ENCODE data around the gene SH3TC2.

Gene SH3TC2

DNA sequence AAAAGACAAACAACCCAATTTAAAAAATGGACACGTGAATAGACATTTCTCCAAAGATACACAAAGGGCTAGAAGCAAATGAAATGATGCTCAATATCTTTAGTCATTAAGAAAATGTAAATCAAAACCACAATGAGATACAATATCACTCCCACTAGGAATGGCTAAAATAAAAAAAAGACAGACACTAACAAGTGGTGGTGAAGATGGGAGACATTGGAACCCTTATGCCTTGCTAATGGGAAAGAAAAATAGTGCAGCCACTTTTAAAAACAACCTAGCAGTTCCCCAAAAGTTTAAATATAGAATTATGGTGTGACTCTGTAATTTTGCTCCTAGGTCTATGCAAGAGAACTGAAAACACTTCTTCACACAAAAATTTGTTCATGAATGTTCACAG lies 40.7 kb downstream of the SH3TC2 start:
- H3K9me3 ChIP-seq (ENCODE audit: insufficient read depth, low read length), result no peaks in the 10 kb centered on the region
- H3K9ac ChIP-seq (ENCODE audit: insufficient read length, low read depth), result no peak overlapping the region
- peaks cover 6% of the 10 kb centered on the region for H3K36me3 ChIP-seq (ENCODE audit: insufficient read depth, insufficient read length, low read length)
- TF ChIP-seq YY1 (IDR thresholded peaks at IDR 0.05; ENCODE audit: insufficient read depth, insufficient read length) (no peak), ZNF274 (IDR thresholded peaks at IDR 0.05; ENCODE audit: low read depth, low read length) (no peak), SUZ12 (IDR thresholded peaks at IDR 0.05; ENCODE audit: extremely low read depth, insufficient read depth, insufficient read length) (no peak)
- DNase-seq (ENCODE audit: low read depth, low spot score), result no peak
- no peak overlapping the region for H3K4me3 ChIP-seq (ENCODE audit: insufficient read length, low read depth)
- H3K27me3 ChIP-seq (ENCODE audit: insufficient read depth, insufficient read length), result no peaks in the 10 kb centered on the region
- H3K4me1 ChIP-seq (ENCODE audit: insufficient read depth, insufficient read length), result no peaks in the 10 kb centered on the region

DNA sequence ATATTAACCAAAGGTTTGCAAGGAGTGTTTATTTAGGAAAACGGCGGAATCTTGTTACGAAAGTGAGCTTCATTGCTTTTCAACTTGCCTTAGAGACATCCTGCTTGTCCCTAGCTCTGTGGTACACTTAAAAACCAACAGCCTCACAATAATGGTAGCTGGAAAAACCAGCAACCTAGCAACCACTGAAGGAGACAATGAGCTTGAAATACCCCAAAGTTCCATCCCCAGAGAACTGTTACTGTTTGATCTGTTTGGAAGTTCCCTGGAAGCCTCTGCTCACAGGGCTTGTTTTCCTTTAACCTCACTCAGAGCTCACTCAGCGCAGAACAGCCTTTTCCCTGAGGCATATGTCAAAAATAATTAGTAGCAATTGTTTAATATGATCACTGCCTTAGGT lies 43.2 kb downstream of the SH3TC2 start:
- TF ChIP-seq SUZ12 (IDR thresholded peaks at IDR 0.05; ENCODE audit: extremely low read depth, insufficient read depth, insufficient read length), result no peak
- no peak for TF ChIP-seq YY1 (IDR thresholded peaks at IDR 0.05; ENCODE audit: insufficient read depth, insufficient read length)
- TF ChIP-seq ZNF274 (IDR thresholded peaks at IDR 0.05; ENCODE audit: low read depth, low read length), result no peak
- no peaks in the 10 kb centered on the region for H3K27me3 ChIP-seq (ENCODE audit: insufficient read depth, insufficient read length)
- DNase-seq (ENCODE audit: low read depth, low spot score), result no peak
- H3K4me3 ChIP-seq (ENCODE audit: insufficient read length, low read depth), result no peak overlapping the region
- H3K36me3 ChIP-seq (ENCODE audit: insufficient read depth, insufficient read length, low read length), result no peaks in the 10 kb centered on the region
- no peaks in the 10 kb centered on the region for H3K9me3 ChIP-seq (ENCODE audit: insufficient read depth, low read length)
- H3K4me1 ChIP-seq (ENCODE audit: insufficient read depth, insufficient read length), result no peaks in the 10 kb centered on the region
- no peak overlapping the region for H3K9ac ChIP-seq (ENCODE audit: insufficient read length, low read depth)

DNA sequence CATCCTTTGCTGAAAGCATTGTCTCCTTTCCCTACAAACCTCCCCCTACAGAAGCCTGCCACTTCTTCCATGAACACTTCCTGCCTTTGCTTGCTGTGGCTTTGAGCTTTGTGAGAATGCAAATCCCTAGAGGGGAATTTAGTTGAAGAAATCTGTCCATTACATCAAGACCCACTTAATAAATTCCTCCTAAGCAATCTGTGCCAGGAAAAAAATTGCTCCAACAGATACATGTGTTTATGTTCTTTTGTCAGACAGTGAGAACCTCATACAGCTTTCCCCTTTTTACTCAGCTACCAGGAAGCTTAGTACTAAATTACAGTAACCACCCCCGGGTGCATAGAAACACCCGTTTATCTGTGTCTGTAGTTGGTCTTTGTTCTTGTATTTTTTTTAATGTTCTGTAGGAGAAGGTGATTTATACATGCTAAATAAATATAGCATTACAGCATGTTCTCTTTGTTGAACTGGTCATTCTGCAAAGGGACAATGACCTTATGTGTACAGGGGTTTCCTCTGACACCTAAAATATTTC lies 43.9 kb downstream of the SH3TC2 start:
- Histone ChIP-seq H3K9me3 (ENCODE audit: insufficient read depth, low read length) (no peaks in the 10 kb centered on the region), H3K9ac (ENCODE audit: insufficient read length, low read depth) (no peak overlapping the region), H3K27me3 (ENCODE audit: insufficient read depth, insufficient read length) (no peaks in the 10 kb centered on the region), H3K36me3 (ENCODE audit: insufficient read depth, insufficient read length, low read length) (no peaks in the 10 kb centered on the region), H3K4me3 (ENCODE audit: insufficient read length, low read depth) (no peak overlapping the region), H3K4me1 (ENCODE audit: insufficient read depth, insufficient read length) (no peaks in the 10 kb centered on the region)
- no peak for DNase-seq (ENCODE audit: low read depth, low spot score)
- TF ChIP-seq ZNF274 (IDR thresholded peaks at IDR 0.05; ENCODE audit: low read depth, low read length), result no peak
- no peak for TF ChIP-seq YY1 (IDR thresholded peaks at IDR 0.05; ENCODE audit: insufficient read depth, insufficient read length)
- no peak for TF ChIP-seq SUZ12 (IDR thresholded peaks at IDR 0.05; ENCODE audit: extremely low read depth, insufficient read depth, insufficient read length)

DNA sequence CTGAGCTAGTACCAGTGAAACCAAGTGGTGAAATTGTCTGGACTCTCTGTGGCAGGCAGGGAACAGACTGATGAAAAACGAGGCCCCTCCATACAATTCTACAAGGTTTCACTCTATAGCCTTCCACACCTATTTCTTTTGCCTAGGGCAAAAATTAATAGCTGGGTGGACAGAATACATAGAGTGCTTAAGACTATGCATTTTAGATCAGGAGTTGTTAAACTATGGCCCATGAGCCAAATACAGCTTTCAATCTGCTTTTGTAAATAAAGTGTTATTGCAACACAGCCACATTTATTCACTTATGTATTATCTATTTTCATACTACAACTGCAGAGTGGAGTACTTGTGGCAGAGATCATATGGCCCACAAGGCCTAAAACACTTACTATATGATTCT lies 45.2 kb downstream of the SH3TC2 start:
- no peak for DNase-seq (ENCODE audit: low read depth, low spot score)
- no peaks in the 10 kb centered on the region for H3K36me3 ChIP-seq (ENCODE audit: insufficient read depth, insufficient read length, low read length)
- H3K4me3 ChIP-seq (ENCODE audit: insufficient read length, low read depth), result no peak overlapping the region
- TF ChIP-seq YY1 (IDR thresholded peaks at IDR 0.05; ENCODE audit: insufficient read depth, insufficient read length) (no peak), SUZ12 (IDR thresholded peaks at IDR 0.05; ENCODE audit: extremely low read depth, insufficient read depth, insufficient read length) (no peak), ZNF274 (IDR thresholded peaks at IDR 0.05; ENCODE audit: low read depth, low read length) (no peak)
- H3K27me3 ChIP-seq (ENCODE audit: insufficient read depth, insufficient read length), result no peaks in the 10 kb centered on the region
- H3K4me1 ChIP-seq (ENCODE audit: insufficient read depth, insufficient read length), result no peaks in the 10 kb centered on the region
- no peaks in the 10 kb centered on the region for H3K9me3 ChIP-seq (ENCODE audit: insufficient read depth, low read length)
- H3K9ac ChIP-seq (ENCODE audit: insufficient read length, low read depth), result no peak overlapping the region

DNA sequence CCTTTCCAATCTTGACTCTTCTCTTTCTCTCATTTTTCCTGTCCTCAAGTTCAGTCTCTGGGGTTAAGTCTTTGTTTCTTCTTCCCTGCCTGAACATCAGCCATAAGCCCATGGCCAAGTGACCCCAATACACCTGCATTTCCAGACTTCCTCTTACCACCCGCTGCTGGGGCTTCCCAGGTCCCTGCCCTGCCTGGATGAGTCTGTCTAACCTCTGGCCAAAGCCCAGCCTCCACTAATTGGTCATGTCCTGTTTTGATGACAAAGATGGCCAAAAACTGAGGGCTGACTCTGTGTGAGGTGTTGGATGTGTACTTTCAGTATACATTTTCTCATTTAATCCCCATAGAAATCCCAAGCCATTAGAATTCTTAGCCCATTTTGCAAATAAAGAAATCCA lies 47.3 kb downstream of the SH3TC2 start:
- TF ChIP-seq YY1 (IDR thresholded peaks at IDR 0.05; ENCODE audit: insufficient read depth, insufficient read length), result no peak
- TF ChIP-seq SUZ12 (IDR thresholded peaks at IDR 0.05; ENCODE audit: extremely low read depth, insufficient read depth, insufficient read length), result no peak
- TF ChIP-seq ZNF274 (IDR thresholded peaks at IDR 0.05; ENCODE audit: low read depth, low read length), result no peak
- Histone ChIP-seq H3K9me3 (ENCODE audit: insufficient read depth, low read length) (no peaks in the 10 kb centered on the region), H3K27me3 (ENCODE audit: insufficient read depth, insufficient read length) (no peaks in the 10 kb centered on the region), H3K4me1 (ENCODE audit: insufficient read depth, insufficient read length) (no peaks in the 10 kb centered on the region), H3K9ac (ENCODE audit: insufficient read length, low read depth) (no peak overlapping the region), H3K36me3 (ENCODE audit: insufficient read depth, insufficient read length, low read length) (no peaks in the 10 kb centered on the region), H3K4me3 (ENCODE audit: insufficient read length, low read depth) (no peak overlapping the region)
- DNase-seq (ENCODE audit: low read depth, low spot score), result no peak

DNA sequence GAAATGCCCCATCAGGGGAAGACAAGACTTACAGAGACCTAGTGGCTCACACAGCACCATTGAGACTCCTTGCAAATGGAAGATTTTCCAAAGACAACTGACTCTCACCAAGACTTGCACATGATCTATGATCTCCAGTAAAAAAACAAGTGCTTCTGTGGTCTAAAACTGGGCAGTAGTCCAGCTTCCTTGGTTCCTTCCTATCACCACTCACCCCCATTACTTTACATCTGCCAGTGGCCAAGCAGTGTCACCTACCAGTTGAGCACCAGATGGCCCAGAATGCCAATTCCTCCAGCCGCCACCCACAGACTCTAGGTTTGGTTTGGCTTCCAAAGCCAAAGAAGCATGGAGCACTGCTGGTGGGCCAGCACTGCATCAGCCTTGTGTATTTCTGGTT lies 47.7 kb downstream of the SH3TC2 start:
- Histone ChIP-seq H3K4me3 (ENCODE audit: insufficient read length, low read depth) (no peak overlapping the region), H3K9ac (ENCODE audit: insufficient read length, low read depth) (no peak overlapping the region), H3K27me3 (ENCODE audit: insufficient read depth, insufficient read length) (no peaks in the 10 kb centered on the region), H3K36me3 (ENCODE audit: insufficient read depth, insufficient read length, low read length) (no peaks in the 10 kb centered on the region), H3K4me1 (ENCODE audit: insufficient read depth, insufficient read length) (no peaks in the 10 kb centered on the region), H3K9me3 (ENCODE audit: insufficient read depth, low read length) (no peaks in the 10 kb centered on the region)
- no peak for TF ChIP-seq ZNF274 (IDR thresholded peaks at IDR 0.05; ENCODE audit: low read depth, low read length)
- no peak for TF ChIP-seq SUZ12 (IDR thresholded peaks at IDR 0.05; ENCODE audit: extremely low read depth, insufficient read depth, insufficient read length)
- TF ChIP-seq YY1 (IDR thresholded peaks at IDR 0.05; ENCODE audit: insufficient read depth, insufficient read length), result no peak
- DNase-seq (ENCODE audit: low read depth, low spot score), result no peak

DNA sequence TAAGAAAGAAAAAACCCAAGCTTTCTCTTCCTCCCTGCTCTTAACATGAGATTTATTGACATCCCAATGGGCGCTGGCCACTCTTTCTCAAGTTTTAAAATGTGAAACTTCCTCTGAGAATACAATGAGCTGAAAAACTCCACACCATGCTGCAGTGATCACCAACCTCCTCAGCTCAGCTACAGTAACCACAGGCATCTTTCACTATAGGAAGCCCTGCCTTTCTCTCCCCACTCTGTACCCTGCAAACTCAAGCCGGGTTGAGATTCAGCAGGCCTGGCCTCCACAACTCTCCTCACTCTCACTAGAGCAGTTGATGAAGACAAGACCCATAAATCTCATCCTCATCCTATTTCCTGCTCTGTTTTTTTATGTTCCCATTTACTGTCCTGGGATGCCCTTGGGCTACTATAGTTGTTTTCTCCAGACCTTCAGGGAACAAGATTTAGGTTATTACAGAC lies 48.3 kb downstream of the SH3TC2 start:
- Histone ChIP-seq H3K9ac (ENCODE audit: insufficient read length, low read depth) (no peak overlapping the region), H3K36me3 (ENCODE audit: insufficient read depth, insufficient read length, low read length) (no peaks in the 10 kb centered on the region), H3K4me3 (ENCODE audit: insufficient read length, low read depth) (no peak overlapping the region), H3K27me3 (ENCODE audit: insufficient read depth, insufficient read length) (no peaks in the 10 kb centered on the region), H3K4me1 (ENCODE audit: insufficient read depth, insufficient read length) (no peaks in the 10 kb centered on the region), H3K9me3 (ENCODE audit: insufficient read depth, low read length) (no peaks in the 10 kb centered on the region)
- no peak for DNase-seq (ENCODE audit: low read depth, low spot score)
- TF ChIP-seq YY1 (IDR thresholded peaks at IDR 0.05; ENCODE audit: insufficient read depth, insufficient read length), result no peak
- no peak for TF ChIP-seq ZNF274 (IDR thresholded peaks at IDR 0.05; ENCODE audit: low read depth, low read length)
- no peak for TF ChIP-seq SUZ12 (IDR thresholded peaks at IDR 0.05; ENCODE audit: extremely low read depth, insufficient read depth, insufficient read length)

All from NT2/D1 (cell line).